H1 (cell line): ENCODE results near the gene CD52. TPM values are rescaled to one million over a fixed set of nuclear protein-coding genes. Genes with fewer than 3 reads are reported as not detected.

Source experiments
- CHD1 ChIP-seq: IDR thresholded peaks from 2 replicates; pipeline ENCODE4 v1.6.1; 2012; ENCODE audit warnings: low read depth, low read length, improper control_type of control experiment
- EZH2 ChIP-seq: fragments of 200-600 bp; sonication (generic); IDR thresholded peaks from 2 replicates; pipeline ENCODE4 v1.7.1; 2012; ENCODE audit warnings: low read depth, mild to moderate bottlenecking, moderate library complexity, low read length, inconsistent platforms; ENCODE audit not compliant: severe bottlenecking
- HDAC2 ChIP-seq, 2 experiments: fragments of 300-600 bp in 1 of 2; sonication (generic) in 1 of 2; IDR thresholded peaks; 2 replicates each; pipeline ENCODE4 v1.6.1; 2011 to 2012; ENCODE audit warnings: low read depth in 2 of 2, low read length in 2 of 2, mild to moderate bottlenecking in 2 of 2, moderate library complexity in 2 of 2, borderline replicate concordance in 1 of 2, inconsistent platforms in 1 of 2
- SP4 ChIP-seq: IDR thresholded peaks from 2 replicates; pipeline ENCODE4 v1.6.1; 2012; ENCODE audit warnings: low read length, inconsistent platforms
- polyA plus RNA-seq, 7 experiments: library from polyadenylated mRNA; depleted of rRNA in 3 of 7; stranded (reverse) in 5 of 7; unstranded in 2 of 7; fragments of >200 nt in 5 of 7; fragments of 200-250 nt in 2 of 7; gene quantifications; 1 replicate in 5 of 7; 2 replicates in 1 of 7; 4 replicates in 1 of 7; pipeline versions ENCODE4 v1.2.1 to v1.2.3, GENCODE V29; 2011 to 2013; ENCODE audit warnings: missing spikeins in 2 of 7, mixed read lengths in 2 of 7
- total RNA-seq: library from RNA; stranded (reverse); fragmentation: NEBNext Ultra II Directional; extraction: Animal tissue kit (Norgen Biotek cat#: 25700); gene quantifications from 2 replicates; pipeline ENCODE4 v1.2.1, GENCODE V29; 2021
- TF ChIP-seq, protein P1 (sequence below): IDR thresholded peaks from 2 replicates; pipeline ENCODE4 v1.6.1; 2012; ENCODE audit warnings: low read length, inconsistent platforms
- TF ChIP-seq, protein P2 (sequence below): IDR thresholded peaks from 2 replicates; pipeline ENCODE4 v1.6.1; 2012; ENCODE audit warnings: inconsistent platforms

The CD52 gene
- total and polyA plus RNA-seq, 2 of the 8 experiments (the other 6 are each of a cell fraction or from before 2014, with no cell fraction given) = 2.4 to 3.1 TPM

- TF ChIP-seq, protein P1, sequence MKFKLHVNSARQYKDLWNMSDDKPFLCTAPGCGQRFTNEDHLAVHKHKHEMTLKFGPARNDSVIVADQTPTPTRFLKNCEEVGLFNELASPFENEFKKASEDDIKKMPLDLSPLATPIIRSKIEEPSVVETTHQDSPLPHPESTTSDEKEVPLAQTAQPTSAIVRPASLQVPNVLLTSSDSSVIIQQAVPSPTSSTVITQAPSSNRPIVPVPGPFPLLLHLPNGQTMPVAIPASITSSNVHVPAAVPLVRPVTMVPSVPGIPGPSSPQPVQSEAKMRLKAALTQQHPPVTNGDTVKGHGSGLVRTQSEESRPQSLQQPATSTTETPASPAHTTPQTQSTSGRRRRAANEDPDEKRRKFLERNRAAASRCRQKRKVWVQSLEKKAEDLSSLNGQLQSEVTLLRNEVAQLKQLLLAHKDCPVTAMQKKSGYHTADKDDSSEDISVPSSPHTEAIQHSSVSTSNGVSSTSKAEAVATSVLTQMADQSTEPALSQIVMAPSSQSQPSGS = no peak
- TF ChIP-seq CHD1 (no peak), HDAC2 (IDR thresholded peaks at IDR 0.05; ENCODE audit: borderline replicate concordance in 1 of 2, low read depth in 2 of 2, low read length in 2 of 2) (no peak), EZH2 (no peak), SP4 (no peak)
- TF ChIP-seq, protein P2, sequence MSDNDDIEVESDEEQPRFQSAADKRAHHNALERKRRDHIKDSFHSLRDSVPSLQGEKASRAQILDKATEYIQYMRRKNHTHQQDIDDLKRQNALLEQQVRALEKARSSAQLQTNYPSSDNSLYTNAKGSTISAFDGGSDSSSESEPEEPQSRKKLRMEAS = no peak
Measured at GRCh38 chr1:26364956-26365355, 47.2 kb downstream of the CD52 start (continued).
